Measurements from ENCODE around the gene APOC3.

Gene APOC3

GRCh38 chr11:116881143-116881542 lies 51.4 kb downstream of the APOC3 start:
- no peak for DNase-seq

GRCh38 chr11:116882386-116882785 lies 52.7 kb downstream of the APOC3 start:
- no peak for DNase-seq

Measured in CD4-positive, alpha-beta T cell treated with Interleukin-17A for 1 hour (primary cell).